ENCODE data around the gene RTBDN. TPM values are rescaled to one million over a fixed set of nuclear protein-coding genes. Genes with fewer than 3 reads are reported as not detected.
"Not testable (repeated sequence)": the region's sequence is repeated elsewhere in the genome, so short reads cannot be mapped to it uniquely, and the experiment has no call there.

Gene RTBDN
- polyA plus RNA-seq, 3 donors: 0.10 to 0.46 TPM; not detected in 1

DNA sequence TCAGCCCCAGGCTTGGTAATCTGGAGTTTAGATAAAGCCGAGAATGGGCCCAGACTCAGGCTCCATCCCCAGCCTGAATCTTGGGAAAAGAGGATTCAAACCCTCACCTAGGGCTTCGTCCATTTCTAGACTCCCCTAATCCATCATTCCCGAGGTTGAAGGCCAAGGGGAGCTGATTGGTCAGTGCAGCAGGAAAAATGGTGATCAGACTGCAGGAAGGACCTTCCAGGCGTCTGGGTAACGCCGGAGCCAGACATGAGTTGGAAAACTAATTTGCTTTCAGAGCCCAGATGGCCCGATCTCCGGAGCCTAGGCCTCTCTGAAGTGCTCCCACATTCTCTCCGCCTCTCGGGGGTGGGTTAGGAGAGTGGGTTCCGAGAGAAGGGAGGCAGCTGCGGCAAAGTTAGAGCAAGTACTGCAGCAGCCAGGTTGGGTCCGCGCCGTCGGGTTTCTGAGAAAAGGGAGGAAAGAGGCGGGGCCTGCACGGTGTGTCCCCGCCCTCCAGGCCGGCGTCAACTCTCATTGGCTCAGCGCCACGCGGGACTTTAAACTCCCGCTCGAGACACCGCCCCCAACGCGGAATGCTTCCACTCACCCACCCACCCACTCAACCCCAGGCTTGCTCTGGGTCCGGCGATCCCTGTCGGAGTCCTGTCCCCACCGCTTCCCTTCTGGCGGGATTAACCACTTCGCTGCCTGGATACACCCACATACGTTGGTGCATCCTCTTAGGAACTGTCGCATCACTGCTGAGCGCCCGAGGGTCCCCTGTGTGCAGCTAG is 788 bp upstream of the RTBDN start:
- WGBS, 3 donors: 6 to 8% (median 6%) methylated on average over 39 of the region's 39 CpGs
- H3K27ac ChIP-seq (ENCODE audit: low read depth, low read length): no peak overlapping the region

DNA sequence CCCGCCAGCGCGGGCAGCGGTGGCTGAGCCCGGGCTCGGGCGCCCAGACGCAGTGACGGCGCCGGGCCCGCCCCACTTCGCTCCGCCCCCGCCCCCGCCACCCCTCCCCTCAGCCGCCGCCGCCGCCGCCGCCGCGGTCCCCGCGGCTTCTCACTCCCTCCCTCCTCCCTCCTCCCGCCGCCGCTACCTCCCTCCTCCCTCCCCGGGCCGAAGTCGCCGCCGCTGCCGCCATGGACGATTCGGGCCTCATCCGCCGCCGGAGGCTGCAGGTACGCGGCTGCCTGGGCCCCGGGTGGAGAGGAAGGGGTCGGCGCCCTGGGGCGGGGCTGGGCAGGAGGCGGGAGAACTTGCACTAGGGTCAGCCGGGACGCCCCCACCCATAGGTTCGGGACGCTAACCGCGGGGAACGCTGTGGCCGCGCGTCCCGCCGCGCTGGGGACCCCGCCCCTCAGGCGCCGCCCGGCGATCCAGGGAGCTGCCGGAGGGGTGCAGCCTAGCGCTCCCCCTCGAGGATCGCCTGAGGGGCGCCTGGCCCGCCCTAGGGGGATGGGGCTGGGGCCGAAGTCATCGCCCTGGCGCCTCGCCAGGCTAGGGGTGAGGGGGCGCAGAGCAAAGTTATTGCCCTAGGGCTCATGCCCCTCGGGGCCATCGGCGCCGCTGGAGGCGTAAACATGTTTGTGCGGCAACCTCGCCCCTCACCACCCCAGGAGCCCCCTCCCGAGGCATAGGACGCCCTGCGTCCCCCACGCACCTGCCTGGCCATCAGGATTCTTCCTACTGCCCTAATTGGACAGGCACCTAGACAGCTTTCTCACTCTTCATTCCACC is 427 bp downstream of the RTBDN start:
- H3K27ac ChIP-seq (ENCODE audit: low read depth, low read length): no peak overlapping the region
- 1% methylated on average over 30 to 82 of the region's 87 CpGs for WGBS, 3 donors

- no peak overlapping the region for H3K27ac ChIP-seq (ENCODE audit: low read depth, low read length)
- 1 to 2% (median 2%) methylated on average over 3 to 5 of the region's 5 CpGs for WGBS, 3 donors
Measured at GRCh38 chr19:12833418-12833737, 1.0 kb downstream of the RTBDN start.

- no peak overlapping the region for H3K27ac ChIP-seq (ENCODE audit: low read depth, low read length)
- WGBS, 3 donors: 3 to 9% (median 8%) methylated on average over 23 of the region's 23 CpGs
Measured at GRCh38 chr19:12828494-12828893, 5.9 kb downstream of the RTBDN start.

DNA sequence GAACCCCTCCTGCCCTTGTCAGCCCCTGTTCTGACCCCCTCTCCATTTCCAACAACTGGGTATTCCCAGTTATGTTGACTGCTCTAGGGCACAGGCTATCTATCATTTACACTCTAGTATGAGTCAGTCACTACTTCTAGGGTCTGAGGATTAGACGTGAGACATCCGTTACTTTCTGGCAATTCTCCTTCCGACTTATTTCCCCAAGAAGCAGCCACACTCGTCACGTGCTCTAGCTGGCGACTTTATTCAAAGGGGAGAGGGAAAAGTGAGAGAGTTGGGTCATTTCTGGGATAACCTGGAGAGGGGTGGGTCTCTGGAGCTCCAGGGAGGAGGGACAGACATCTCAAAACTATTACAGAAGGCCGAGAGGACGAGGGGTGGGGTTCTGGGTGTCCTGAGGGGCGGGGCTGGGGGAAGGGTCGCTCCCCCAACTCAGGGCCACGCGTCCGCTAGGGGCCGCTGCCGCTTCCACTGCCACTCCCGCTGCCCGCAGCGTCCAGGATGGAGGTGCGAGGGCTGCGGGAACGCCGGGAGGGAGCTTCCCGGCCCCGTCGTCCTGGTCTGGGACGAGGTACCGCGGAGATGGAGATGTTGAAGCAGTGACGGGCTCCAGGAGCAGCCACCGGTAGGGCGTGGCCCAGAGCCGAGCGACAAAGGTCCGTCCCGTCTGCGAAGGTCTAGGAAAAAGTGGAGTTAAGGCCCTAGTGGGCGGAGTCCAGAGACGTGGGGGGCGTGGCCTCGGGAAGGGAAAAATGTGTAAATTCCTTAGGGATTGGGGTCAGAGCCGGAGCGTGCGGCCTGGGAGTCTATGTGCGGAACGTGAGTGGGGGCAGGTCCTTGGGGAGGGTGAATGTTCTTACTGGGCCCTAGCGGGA is 8.9 kb downstream of the RTBDN start:
- H3K27ac ChIP-seq (ENCODE audit: low read depth, low read length): no peak overlapping the region
- 5 to 7% (median 6%) methylated on average over 40 to 46 of the region's 46 CpGs for WGBS, 3 donors

DNA sequence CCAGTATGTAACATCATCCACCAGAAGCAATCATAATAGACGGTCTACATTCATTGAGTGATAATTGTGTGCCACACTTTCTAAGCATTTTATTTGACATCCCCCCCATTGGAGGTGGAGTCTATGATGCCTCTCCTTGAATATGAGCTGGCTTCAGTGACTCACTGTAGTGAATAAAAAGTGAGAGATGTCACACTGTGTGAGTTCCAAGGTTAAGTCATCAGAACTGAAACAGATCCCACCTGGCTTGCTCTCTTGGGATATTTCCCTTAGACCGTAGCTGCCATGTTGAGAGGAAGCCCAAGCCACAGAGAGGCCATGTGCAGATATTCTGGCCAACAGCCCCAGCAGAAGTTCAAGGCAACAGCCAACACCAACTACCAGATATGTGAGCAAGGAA is 12.6 kb downstream of the RTBDN start:
- H3K27ac ChIP-seq (ENCODE audit: low read depth, low read length): no peak overlapping the region
- WGBS, 3 donors: 86 to 93% (median 93%) methylated on average over 2 of the region's 2 CpGs

GRCh38 chr19:12817810-12818209 is 16.6 kb downstream of the RTBDN start:
- not testable (repeated sequence) for H3K27ac ChIP-seq (ENCODE audit: low read depth, low read length)
- 90 to 94% (median 93%) methylated on average over 11 of the region's 11 CpGs for WGBS, 3 donors

- not testable (repeated sequence) for H3K27ac ChIP-seq (ENCODE audit: low read depth, low read length)
- WGBS, 3 donors: 91 to 97% (median 92%) methylated on average over 6 of the region's 6 CpGs
Measured at GRCh38 chr19:12817188-12817587, 17.2 kb downstream of the RTBDN start.

DNA sequence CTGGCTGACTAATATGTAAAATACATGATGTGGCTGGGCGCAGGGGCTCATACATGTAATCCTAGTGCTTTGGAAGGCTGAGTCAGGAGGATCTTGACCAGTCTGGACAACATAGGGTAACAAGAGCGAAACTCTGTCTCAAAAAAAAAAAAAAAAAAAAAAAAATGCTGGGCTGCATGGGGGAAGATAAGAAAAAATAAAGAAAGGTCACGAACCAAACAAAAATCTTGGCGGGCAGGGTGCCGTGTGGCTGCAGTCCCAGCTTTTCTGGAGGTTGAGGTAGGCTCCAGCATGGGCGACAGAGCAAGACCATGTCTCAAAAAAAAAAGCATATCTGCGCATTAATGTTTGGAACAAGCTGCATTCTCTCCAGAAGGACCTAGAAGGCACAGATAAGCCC is 19.3 kb downstream of the RTBDN start:
- WGBS, 3 donors: 89 to 92% (median 92%) methylated on average over 7 of the region's 7 CpGs
- no peak overlapping the region for H3K27ac ChIP-seq (ENCODE audit: low read depth, low read length)

GRCh38 chr19:12806242-12807081 is 27.9 kb downstream of the RTBDN start, which contains the start of gene RNASEH2A:
Gene RNASEH2A (plus strand): TSS chr19:12806584. CDS start chr19:12806674, 90 bp downstream.
- 4% methylated on average over 63 to 66 of the region's 66 CpGs for whole genome bisulfite sequencing, 3 donors
- no peak within 1 kb of the TSS for H3K27ac ChIP-seq (ENCODE audit: low read depth, low read length)

DNA sequence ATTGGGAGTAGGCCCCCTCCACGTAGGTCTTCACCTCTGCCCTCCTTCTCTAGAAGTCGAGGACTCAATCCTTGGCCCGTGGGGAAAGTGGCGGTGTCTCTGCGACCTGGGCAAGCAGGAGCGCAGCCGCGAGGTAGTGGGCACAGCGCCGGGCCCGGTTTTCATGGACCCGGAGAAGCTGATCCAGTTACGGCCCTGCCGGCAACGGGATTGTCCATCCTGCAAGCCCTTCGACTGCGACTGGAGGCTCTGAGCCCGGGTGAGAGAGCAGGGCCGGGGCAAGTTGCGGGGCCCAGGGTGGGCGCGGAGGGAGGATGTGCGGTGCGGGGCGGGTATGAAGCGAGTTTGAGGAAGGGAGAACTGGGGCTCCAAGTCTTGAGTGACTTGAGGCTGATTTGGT is 30.3 kb downstream of the RTBDN start:
- WGBS, 3 donors: 91 to 94% (median 93%) methylated on average over 26 of the region's 26 CpGs

DNA sequence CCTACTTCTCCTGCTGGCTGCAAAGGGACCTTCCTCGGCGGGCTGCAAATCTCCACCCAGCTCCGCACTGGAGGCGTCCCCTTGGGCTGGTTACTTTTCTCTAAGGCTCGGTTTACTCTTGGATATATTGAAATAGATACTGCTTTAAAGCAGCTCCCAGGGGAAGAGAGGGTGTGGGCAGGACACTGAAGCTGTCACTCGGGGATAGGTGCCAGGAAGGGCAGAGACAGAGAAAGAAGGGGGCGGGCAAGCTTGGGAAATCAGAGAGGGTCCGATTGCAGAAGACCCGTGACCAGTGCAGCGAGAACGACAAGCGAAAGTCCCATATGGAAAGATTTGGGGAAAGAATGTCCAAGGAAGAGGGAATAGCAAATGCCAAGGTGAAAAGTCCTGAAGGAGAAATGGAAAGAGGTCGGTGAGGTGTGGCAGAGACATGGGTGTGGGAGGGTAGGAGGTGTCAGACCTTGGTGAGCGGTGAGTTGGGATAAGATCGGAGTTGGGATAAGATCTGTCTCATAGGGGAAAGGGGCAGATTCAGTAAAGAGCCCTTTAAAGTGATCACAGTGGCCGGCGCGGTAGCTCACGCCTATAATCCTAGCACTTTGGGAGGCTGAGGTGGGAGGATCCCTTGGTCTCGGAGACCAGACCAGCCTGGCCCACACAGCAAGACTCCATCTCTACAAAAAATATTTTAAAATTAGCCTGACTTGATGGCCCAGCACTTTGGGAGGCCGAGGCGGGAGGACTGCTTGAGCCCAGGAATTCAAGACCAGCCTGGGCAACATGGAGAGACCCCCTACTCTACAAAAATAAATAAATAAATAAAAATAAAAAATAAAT is 31.9 kb downstream of the RTBDN start:
- 33 to 48% (median 40%) methylated on average over 22 of the region's 22 CpGs for WGBS, 3 donors

More for the DNA sequence above, 30.3 kb downstream of the RTBDN start:
- no peak overlapping the region for H3K27ac ChIP-seq (ENCODE audit: low read depth, low read length)

DNA sequence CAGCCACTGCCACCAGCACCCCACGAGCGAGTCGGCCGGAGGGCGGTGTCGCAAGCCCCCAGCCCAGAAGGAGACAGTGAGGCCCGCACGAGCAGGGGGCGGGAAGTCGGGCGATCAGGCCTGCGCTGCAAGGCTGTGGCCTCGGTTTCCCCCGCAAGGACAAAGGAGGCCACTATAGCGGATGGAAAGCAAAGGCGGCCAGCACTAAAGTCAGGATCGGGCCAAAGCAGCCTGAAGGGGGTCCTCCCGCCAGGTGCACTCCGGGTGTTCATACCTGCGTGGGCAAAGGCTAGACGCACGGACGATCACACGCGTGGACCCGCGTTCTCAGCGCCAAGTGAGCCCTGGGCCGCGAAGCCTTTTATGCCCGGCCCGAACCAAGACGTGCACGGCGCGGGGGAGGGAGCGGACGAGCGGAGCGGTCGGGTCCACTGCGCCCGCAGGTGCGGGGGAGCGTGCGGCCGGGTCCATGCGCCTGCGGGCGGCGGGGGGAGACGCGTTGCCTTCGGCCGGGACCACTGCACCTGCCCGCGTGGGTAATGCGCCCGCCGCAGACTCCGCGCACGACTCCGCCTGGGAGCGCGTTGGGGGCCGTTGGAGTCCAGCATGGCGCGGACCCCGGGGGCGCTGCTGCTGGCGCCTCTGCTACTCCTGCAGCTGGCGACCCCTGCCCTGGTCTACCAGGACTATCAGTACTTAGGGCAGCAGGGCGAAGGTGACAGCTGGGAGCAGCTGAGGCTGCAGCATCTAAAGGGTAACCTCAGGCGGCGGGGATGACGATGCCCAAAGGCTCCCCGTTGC is 32.7 kb downstream of the RTBDN start, which contains the start of the genes PRDX2 and THSD8:
TSS of gene PRDX2 (minus strand) at position 335 of the 801 bp plus-strand sequence. CDS start 539 bp downstream, outside the sequence.
TSS of gene THSD8 (plus strand) at position 604 of the 801 bp plus-strand sequence. CDS start at position 607, 3 bp downstream.
- H3K27ac ChIP-seq (ENCODE audit: low read depth, low read length): no peak within 1 kb of the TSS
- WGBS, 3 donors: 0% methylated on average over 76 to 78 of the region's 78 CpGs

More for the DNA sequence above, 31.9 kb downstream of the RTBDN start:
- no peak overlapping the region for H3K27ac ChIP-seq (ENCODE audit: low read depth, low read length)

- 3 to 14% (median 10%) methylated on average over 35 to 38 of the region's 38 CpGs for WGBS, 3 donors
- H3K27ac ChIP-seq (ENCODE audit: low read depth, low read length): no peak overlapping the region
Measured at GRCh38 chr19:12800923-12801465, 33.4 kb downstream of the RTBDN start.

GRCh38 chr19:12800466-12800770 is 34.0 kb downstream of the RTBDN start:
- H3K27ac ChIP-seq (ENCODE audit: low read depth, low read length): no peak overlapping the region
- 76 to 91% (median 76%) methylated on average over 1 of the region's 1 CpG for WGBS, 3 donors
